ENCODE data around the gene CADM1.

Gene CADM1

DNA sequence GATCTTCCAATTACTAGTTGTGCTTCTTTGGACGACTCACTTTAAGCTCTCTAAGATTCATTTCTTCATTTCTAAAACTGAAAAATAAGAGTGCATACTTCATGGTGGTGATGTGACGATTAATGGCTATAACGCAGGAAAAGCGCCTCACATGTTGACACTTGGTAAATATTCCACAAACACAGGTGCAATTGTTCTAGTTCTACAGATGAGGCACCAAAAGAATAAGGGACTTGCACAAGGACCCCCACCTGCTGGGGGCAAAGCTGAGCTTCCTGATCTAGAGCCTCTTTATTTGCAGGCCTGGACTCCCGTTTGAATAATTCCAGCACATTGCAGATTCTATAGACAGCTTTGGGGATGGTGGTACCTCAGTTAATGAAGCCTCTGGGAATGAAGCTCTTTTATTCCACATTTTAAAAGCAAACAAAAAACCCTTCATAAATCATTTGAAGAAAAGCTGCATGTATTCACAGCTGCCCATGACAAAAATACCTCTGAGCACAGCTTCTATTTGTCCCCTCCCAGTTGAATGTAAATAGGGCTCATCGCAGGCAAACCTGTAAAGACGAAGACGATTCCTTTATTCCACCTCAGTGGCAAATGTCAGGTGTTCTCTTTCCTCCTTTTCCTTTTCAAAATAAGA, 14.9 kb upstream of the CADM1 start:
- H3K4me3 ChIP-seq (ENCODE audit: low read depth, low read length): no peak overlapping the region

DNA sequence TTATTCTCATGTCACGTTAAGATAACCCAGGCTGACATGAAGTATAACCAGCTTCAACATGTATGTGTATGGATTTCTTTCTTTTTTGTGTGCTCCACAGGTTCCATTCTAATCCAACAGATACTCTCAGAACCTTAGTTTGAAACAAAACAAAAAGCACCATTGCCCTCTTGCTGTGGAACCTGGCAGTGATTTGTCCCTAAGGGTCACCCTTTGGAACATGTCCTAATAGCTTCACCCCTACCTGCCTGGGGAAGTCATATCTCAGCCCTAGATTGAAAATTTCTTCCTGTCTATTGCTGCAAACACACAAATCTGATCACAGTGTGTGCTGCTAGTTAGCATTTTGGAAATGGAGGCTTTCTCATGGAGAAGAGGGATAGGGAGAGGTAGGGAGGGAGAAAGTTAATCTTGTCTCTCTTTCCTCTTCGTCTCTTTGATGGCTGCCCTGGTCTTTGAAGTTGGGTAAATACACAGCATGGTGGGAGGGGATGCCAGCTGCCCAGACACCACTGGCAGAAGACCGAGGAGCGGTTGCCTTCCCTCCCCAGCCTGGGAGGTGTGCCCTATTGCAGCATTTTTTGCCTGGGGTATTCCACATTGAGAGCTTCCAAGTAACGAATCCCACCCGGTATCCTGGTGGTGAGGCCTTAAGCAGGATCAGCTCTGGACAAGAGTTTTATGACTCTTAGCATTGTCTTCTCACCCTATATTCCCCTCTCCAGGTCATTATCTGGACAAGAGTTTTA, 11.6 kb upstream of the CADM1 start:
- H3K4me3 ChIP-seq (ENCODE audit: low read depth, low read length): no peak overlapping the region

DNA sequence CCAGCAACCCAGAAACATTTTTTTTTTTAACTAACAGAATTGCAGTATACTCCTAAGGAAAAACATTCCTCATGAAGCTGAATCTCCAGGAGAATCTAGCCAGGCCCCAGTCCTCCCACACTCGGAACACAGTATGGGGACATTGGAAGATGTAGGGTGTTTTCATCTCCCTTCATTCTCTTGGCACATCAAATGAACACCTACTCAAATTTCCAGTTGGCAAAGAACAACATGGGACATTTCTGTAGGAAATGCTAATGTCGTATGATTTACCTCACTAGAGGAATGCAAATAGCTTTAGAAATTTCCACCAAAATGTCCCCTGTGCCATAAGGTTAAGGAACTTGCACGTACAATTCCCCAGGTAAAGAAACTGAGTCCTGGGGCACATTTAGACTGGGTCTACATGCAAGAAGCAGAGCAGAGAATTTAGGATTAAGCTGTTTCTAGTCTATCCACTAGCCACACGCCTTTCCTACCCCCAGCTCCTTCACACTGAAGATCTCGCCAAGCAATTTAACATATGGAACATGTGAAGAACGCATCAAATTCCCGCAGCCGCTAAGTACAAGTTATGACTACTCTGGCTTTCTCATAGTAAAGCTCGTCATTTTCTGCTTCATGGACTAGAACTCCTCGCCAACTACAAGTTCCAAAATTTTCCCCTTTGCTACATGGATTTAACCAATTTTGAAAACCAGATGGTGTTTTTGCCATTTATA, 2.9 kb upstream of the CADM1 start:
- H3K4me3 ChIP-seq (ENCODE audit: low read depth, low read length): no peak overlapping the region

DNA sequence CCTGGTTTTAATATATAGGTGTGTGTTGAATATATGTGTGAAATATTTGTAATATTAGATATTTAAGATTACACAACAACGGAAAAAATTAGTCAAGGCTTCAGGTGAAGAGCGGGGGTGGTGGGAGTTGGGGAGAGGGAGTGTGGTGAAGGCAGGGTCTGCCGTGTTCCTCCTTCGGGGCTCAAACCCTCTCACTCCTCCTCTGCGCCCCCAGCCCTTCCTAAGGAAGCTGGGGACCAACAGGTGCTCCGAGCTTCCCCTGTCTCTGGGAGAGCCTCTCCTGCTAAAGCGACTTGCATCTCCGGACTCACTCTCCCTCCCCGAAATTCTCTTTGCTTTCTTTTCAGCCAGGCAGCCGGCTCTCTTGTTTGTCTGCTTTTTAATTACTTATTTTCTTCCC, 960 bp upstream of the CADM1 start:
- H3K4me3 ChIP-seq (ENCODE audit: low read depth, low read length): peak overlapping the region; percentile 73

DNA sequence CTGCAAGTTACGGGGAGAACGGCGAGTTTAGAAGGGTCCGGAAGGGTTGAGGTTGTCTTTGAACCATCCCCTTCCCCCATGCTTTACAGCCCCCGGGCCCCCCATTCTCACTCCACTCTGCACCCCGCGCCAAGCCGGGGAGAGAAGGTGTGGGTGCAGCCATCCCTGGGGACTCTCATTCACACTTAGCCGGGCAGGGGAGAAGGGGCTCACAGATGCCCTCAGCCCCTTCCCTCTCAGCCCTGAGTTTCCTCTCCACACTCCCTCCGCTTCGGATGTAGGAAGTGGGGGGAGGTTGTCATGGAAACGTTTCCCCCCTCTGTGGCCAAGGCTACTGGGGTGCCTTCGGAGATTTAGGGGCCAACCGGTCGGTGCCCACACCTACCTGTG, 334 bp downstream of the CADM1 start:
- H3K4me3 ChIP-seq (ENCODE audit: low read depth, low read length): peak overlapping the region; percentile 55

DNA sequence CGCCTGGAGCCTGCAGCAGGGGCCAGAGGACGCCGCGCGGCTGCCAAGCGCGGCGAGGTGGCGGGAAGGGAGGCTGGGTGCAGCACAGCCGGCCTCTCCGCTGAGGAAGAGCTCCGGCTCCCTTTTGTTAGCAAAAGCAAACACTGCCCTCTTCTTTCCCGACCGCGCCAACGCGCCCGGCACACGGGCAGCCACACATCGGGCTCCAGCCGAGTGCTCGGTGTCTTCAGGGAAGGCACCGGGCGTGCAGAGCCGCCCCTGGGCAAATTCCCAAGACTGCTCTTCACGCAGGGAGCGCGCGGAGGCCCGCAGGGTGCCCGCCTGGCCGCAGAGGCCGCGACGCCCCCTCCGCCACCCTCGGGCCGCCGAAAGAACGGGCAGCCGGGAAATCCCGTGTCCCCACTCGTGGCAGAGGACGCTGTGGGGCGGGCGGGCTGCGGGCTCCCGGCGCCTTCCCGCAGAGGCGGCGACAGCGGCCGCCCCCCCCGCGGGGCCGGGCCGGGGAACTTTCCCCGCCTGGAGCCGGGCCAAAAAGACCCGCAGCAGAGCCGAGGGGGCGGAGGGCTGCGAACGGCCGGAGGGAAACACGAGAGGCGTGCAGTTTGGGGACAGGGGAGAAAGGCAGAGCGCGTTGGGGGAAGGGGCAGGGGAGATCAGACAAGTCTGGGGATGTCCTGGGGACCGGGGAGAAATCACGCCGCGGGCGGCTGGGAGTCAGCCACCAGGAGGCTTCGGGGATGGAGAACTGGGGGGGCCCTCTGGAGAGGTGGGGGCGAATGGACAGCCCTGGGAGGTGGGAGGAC, 931 bp downstream of the CADM1 start:
- peak overlapping the region; percentile 55 for H3K4me3 ChIP-seq (ENCODE audit: low read depth, low read length)

DNA sequence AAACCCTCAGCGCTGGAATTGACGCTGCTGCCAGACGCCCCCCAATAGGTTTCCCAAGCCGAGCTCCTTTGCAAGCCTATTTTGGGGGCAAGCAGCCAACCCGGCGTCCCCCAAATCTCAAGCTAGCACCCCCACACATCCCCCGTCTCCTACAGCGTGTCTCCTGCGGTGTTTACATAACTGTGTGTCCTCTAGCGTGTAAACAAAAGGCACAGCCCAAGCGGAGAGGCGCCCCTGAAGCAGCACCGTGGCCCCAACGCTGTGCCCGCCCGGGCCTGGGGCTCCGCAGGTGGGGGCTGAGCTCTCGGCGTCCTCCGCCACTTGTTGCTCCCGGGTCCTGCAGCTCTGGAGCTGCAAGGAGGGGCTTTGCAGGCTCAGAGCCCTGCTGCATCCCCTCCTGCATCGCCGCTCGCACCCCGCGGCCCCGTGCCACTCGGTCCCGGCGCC, 1.6 kb downstream of the CADM1 start:
- peak overlapping the region; percentile 55 for H3K4me3 ChIP-seq (ENCODE audit: low read depth, low read length)

DNA sequence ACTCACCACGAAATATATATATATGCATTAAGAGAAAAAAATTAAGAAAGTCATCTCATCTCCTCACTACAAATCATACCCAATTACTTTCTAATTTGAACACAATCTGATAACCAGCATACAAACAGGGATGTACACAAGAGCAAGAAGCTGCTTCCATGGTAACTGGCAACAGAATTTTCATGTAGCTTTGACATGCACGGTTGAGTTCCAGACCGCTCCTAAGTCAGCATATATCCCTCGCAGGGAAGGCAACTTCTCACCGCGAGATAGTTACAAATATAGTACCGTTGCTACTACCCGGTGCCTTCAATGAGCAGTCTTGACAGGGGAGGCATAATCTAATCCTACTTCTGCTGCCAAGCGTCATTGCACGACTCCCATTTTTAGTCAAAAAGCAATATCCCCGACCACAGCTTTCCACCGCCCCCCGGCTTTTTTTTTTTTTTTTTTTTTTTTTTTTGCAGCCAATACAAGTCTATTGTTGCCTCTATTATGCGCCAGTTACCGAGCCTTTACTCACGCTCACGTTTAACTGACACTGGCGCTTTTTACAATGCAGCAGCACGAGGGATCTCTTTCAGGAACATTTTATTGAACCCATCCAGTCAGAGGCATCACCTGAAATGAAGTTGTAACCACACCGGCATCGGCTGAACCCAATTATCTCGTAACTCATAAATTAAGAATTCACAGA, 2.2 kb downstream of the CADM1 start:
- H3K4me3 ChIP-seq (ENCODE audit: low read depth, low read length): peak overlapping the region; percentile 55

DNA sequence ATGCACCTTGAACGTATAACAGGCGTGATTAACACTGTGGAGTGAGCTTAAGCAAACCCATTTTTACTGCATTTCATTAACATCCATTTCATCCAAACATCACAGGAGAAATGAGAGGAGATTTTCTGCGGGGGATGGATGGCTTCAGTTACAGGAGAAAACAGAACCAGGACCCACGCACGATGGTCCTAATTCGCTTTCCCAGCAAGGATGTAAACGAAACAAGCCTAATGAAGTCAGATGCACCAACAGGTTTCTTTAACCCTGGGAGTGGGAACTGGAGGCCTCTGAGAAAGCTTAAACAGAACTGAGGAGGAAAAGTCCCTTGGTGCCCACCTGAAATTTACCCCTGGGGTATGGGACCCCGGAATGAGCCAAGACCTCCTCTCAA, 2.7 kb downstream of the CADM1 start:
- no peak overlapping the region for H3K4me3 ChIP-seq (ENCODE audit: low read depth, low read length)

DNA sequence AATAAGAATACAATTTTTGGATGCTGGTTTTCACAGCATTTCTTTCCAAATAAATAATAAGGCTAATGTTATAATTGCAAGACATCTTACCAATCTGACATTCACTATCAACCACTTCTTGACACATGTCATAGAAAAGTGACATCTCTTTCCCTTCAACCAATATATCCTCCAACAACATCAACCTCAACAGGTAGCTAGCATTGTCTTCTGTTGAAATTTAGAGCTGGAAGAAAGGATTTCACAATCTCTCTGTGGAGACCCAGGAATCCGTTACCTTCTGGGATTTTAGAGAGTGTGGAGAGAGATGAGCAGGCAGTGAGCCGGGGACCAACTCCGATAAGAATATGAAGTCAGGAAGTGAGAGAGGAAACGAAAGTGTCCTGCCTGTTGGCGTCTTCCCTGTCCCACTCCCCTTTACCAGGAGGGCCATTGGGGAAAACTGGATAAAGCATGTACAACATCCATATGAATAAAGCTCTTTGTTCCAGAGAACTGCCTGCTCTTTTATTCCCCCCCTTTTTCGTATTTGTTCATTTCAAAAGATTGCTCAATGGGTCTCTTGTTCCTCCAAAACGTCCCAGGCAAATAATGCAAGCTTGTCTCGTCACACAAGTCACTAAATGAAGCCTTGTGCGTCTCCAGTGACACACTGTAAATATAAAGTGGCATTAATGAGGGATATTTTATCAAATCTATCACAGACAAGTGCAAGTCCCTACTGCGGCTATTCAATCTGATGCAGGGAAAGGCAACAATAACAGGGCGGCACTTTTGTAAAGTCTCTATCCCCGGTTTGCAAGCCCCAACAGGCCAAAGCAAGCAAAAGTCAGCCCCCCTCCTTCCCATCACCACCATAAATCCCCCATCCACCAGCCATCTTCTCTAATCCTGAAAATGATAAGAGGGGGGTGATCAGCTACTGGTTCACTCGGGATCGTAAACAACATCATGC, 3.4 kb downstream of the CADM1 start:
- no peak overlapping the region for H3K4me3 ChIP-seq (ENCODE audit: low read depth, low read length)

DNA sequence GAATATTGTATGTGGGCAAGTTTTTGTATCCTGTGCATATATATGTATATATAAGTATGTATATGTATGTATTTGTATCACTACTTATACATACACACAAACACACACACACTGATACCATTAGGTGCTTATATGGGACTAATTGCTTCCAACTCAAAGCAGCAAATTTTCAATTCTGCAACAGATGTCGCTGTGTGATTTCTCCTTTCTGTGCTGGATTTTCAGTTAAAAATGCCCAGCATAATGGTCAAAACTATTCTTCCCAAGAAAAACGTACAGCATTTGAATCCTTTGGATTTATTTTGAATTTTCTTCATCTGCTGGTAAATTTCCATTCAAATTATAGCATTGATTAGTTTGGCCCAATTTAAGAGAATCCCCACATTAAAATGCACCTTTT, 4.3 kb downstream of the CADM1 start:
- no peak overlapping the region for H3K4me3 ChIP-seq (ENCODE audit: low read depth, low read length)

DNA sequence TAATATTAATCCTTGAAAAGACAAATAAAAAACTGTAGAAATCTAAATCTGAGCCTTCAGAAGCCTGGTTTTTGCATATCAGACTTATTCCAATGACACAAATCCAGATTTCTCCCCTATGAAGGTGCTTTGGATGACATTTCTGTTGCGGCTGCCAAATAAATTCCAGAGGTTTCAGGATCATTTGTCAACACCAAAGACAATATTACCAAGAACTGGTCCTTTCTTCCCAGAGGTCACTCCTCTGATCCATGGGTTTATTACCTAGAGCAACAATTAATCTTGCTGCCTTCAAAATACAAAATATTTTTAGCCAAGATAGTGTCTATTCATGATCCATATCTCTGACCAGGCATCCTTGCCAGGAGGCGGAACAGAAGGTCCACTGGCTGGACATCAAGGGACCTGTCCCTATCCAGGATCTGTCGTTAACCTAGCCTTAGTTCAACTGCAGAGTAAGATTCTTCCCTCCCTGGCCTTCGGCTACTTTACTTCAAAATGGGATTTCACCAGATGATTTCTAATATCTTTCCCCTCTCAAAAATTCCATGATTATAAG, 4.9 kb downstream of the CADM1 start:
- H3K4me3 ChIP-seq (ENCODE audit: low read depth, low read length): no peak overlapping the region

DNA sequence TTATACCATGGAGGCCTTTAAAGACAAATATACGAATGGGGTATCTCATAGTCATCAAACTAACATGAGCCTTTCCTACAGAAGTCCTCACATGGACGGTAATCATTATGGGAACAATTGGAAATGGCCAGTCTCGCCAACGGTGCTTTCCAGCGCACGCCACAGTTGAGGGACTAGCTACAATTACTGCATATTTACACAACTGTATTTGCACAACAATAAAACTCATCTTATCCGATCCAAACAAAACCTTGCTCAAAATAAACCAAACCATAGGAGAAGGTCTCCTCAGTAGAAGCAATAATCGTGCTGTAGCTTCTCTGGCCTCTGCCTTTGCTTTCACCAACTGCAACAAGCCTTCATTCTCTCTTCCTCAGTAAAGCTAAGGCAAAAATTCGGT, 5.9 kb downstream of the CADM1 start:
- H3K4me3 ChIP-seq (ENCODE audit: low read depth, low read length): no peak overlapping the region

DNA sequence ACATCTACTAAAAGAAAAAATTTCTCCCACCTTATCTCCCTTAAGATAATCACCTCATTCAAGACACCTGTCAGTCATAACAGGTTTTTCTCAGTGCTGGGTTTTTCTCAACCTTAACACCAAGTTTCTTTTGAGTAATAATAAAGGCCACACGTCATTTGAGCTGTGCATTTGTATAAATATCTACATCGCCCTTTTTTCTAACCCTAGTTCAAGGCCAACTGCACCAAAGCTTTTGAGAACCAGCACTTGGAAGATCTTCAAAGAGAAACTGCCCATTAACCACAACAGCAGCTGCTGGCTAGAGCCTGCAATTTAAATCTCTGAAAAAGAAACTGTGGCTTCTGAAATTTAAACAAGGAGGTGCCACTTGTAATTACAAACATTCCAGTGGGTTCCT, 6.9 kb downstream of the CADM1 start:
- H3K4me3 ChIP-seq (ENCODE audit: low read depth, low read length): no peak overlapping the region

DNA sequence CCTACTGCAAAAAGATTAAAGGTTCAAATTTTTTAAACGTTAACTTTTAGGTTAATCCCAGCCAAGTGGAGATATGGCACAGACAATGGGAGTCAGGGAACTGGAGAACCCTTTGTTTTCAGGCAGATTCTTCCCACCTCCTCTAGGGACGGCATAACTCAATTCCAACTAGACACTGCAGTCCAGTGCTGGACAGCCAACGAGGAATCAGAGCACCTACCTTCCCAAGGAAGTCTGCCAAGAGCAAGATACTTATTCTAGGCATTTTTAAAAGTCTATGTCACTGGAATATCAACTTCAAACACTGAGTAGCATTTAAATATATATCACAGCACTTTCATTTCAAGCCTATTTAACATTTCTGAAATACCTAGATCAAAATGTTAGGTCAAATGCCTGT, 7.3 kb downstream of the CADM1 start:
- no peak overlapping the region for H3K4me3 ChIP-seq (ENCODE audit: low read depth, low read length)

DNA sequence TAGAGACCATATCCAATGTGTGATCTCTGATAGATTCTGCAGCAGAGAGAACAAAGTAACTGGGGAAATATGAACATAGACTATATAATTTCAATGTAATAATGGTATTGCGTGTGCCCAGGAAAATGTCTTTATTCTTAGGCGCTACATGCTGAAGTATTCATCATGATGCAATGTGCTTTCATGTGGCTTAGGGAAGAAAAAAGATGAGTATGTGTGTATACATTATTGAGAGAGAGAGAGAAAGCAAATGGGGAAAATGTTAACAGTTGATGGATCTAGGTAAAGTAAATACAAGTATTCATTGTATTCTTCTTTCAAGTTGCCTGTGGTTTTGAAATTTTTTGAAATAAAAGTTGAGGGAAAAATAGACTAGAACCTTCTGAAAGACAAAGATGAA, 10.3 kb downstream of the CADM1 start:
- H3K4me3 ChIP-seq (ENCODE audit: low read depth, low read length): no peak overlapping the region

DNA sequence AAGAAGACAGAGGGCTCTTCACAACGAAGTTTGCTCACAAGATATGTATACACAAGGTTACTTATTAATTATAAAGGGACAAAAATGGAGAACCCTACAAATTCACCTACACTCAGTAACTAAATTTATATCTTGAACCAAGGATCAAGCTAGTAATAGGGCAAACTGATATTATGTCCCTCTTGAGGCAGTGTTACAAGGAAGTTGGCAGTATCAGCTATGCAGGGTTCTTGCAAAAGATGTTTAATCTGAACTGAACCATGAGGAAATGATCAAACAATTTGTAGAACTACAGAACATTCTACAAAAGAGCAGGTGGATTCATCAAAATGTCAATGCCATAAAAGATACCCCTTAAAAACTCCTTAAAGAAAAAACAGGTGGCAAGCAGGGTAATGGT, 10.7 kb downstream of the CADM1 start:
- no peak overlapping the region for H3K4me3 ChIP-seq (ENCODE audit: low read depth, low read length)

DNA sequence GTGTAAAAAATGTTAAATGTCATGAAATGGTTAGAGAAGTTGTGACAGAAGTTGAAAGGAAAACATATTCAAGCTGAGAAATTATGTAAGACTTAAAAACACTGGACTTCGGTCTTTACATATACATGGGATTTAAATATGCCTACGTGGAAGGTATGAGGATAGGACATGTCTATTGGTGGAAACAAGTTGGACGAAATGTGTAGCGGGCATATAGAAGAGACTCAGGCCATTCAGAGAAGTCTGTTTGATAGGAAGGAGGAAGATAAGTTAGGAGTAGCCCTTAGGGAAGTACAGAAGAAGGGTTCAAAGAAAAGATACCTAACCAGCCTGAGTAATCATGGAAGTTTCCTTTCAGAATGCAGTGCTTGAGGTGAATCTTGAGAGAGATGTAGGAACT, 14.7 kb downstream of the CADM1 start:
- H3K4me3 ChIP-seq (ENCODE audit: low read depth, low read length): no peak overlapping the region

DNA sequence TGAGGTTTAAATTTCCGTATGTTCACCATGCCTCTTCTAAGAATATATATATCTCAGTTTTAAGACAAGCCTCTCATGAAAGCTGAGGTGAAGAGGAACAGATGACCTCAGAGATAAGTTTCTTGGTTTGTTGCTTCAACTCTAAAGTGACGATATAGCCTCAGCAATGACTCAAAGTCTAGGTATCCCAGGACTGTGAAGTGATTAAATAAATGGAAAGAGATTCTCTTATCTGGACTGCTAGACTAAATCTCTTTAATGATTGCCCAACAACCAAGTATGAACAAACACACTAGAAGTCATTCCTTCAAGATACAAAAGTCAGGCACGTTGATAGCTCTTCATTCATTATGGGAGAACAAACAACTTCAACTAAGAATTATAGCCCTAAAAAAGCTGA, 15.3 kb downstream of the CADM1 start:
- no peak overlapping the region for H3K4me3 ChIP-seq (ENCODE audit: low read depth, low read length)
